GM12875 (cell line): ENCODE results near the gene CDCA7.
A peak's percentile ranks its signal among the peaks of the same experiment; 100 is the strongest.

Source experiments
- H3K4me3 ChIP-seq: one replicate; pipeline ENCODE4 v1.5.1; 2011; ENCODE audit warnings: low read depth, low read length, control low read depth
- CTCF ChIP-seq: IDR thresholded peaks from 2 replicates; pipeline ENCODE4 v1.5.1; 2011; ENCODE audit warnings: low read depth, mild to moderate bottlenecking, control low read depth, inconsistent platforms, low read length, moderate library complexity, borderline replicate concordance; ENCODE audit not compliant: insufficient read depth

CDCA7 gene

DNA sequence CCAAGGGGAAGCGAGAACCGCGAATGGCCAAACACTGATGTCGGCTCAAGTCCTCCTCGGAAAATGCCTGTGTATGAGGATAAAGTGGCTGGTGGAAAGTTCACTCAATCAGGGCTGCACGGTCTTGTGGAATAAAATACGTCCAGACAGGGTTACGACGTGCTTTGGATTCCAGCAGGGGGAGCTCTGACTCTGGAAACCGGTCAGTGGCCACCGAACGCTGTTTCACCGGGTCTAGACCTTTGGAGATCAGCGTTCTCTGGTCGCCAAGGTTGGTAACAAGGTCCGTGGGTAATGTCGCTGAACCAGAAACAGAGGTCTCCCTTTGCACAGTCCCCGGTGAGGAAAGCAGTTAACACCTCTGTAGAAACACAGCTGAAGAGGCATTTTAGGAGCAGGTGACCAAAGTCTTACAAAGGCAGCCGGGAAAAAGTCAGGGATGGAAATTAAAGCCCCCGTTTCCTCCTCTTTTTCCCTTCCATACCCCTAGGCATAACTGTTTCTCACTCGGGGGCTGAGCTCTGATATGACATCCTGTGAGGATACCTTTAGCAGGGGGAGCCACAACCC lies 47.8 kb downstream of the CDCA7 start:
- TF ChIP-seq CTCF = peak; percentile 86
- no peak overlapping the region for H3K4me3 ChIP-seq

- H3K4me3 ChIP-seq = no peak overlapping the region
- no peak for TF ChIP-seq CTCF
Observed at GRCh38 chr2:173404841-173405750, 50.4 kb downstream of the CDCA7 start.

DNA sequence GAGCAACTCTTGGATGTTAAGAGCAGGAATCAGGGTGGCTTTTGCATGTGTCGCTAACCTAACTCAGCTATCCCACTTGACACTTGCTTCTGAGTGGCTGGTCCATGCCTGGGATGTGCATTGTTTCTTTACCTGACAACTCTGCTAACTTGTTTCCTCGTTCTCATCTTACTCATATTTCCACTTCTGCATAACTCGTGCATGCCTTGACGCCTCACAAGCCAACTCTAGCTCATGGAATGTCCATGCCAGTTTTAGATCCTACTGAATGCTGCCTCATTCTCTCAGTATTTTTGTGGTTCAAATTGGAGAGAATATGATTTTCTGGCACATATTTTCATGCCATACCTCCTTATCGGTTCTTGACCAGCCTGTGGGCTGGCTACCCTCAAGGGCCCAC lies 52.5 kb downstream of the CDCA7 start:
- no peak overlapping the region for H3K4me3 ChIP-seq
- TF ChIP-seq CTCF = no peak

DNA sequence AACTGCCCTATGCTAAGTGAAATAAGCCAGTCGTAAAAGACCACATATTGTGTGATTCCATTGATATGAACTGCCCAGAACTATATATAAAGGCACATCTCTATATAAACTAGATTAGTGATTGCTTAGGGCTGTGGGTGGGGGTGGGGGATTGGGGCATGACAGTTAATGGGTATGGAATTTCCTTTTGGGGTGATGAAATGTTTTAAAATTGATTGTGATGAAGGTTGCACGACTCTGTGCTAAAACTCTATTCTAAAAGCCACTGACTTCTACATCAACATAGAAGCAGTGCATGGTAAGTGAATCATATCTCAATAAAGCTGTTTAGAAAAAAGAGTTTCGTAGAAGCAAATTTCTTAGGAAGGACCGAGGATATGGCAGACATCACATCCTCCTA lies 53.0 kb downstream of the CDCA7 start:
- no peak for TF ChIP-seq CTCF
- H3K4me3 ChIP-seq = no peak overlapping the region

- no peak for TF ChIP-seq CTCF
- H3K4me3 ChIP-seq = no peak overlapping the region
Observed at GRCh38 chr2:173410579-173410978, 55.9 kb downstream of the CDCA7 start.

DNA sequence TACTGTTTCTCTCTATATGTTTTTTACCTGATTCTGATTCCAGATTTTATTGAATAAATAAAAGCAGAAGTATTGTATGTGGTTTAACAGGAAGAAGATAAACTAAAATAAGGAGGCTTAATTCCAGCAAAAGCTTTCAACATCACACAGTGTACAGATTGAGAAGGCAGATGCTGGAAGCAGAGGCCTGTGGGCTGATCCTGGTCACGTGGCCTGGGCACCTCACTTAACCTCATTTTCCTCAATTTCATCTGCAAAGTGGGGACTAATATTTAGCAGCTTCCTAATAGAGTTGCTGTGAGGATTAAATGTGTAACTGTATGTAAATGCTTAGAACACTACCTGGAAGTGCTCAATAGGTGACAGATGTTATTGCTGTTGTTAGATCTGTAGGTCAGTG lies 58.0 kb downstream of the CDCA7 start:
- H3K4me3 ChIP-seq = no peak overlapping the region
- TF ChIP-seq CTCF = no peak
